GM21423 (cell line): Measurements from ENCODE around the gene LRRC75A.
"Not testable (repeated sequence)": the region's sequence is repeated elsewhere in the genome, so short reads cannot be mapped to it uniquely, and the experiment has no call there.

ENCODE experiments used
- ATAC-seq: cut with Tn5 transposase; IDR thresholded peaks from one replicate; pipeline ENCODE4 v1.9.1; 2021; ENCODE audit warnings: mild to moderate bottlenecking, moderate library complexity; ENCODE audit not compliant: unreplicated experiment

The LRRC75A gene

DNA sequence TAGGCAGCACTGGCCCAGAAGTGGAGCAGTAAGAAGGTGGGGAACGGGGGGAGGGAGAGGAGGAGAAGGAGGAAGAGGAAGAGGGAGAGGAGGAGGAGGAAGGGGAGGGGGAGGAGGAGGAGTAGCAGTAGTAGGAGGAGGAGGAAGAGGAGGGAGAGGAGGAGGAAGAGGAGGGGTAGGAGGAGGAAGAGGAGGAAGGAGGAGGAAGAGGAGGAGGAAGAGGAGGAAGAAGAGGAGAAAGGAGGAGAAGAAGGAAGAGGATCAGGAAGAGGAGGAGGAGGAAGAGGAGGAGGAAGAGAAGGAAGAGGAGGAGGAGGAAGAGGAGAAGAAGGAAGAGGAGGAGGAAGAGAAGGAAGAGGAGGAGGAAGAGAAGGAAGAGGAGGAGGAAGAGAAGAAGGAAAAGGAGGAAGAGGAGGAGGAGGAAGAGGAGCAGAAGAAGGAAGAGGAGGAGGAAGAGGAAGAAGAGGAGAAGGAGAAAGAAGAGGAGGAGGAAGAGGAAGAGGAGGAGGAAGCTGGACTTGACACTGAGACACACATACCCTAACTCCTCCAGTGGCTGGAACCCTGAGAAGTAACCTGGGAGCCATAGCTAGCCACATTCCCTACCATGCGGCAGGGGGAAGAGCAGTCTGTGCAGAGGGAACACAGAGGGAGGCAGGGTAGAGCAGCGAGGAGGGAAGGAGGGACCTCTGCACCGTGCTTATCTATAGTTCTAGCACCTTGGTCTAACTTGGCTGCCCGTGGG lies 35.8 kb downstream of the LRRC75A start:
- ATAC-seq: no peak

DNA sequence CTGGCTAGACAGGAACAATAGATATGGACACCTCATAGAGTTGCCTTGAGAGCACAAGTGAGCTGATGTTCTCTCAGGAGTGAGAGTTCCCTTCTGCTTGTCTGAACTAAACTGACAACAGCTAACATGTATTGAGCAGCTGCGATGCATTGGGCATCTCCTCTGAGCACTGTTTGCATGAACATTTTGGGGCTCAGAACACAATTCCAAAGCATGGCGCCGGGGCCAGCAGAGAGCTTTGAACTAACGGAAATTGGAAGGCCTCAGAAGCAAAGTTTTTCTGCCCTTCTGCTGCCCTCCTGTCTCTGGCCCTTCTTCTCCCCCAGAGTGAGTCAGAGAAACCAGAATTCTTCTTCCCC lies 38.5 kb downstream of the LRRC75A start:
- no peak for ATAC-seq

DNA sequence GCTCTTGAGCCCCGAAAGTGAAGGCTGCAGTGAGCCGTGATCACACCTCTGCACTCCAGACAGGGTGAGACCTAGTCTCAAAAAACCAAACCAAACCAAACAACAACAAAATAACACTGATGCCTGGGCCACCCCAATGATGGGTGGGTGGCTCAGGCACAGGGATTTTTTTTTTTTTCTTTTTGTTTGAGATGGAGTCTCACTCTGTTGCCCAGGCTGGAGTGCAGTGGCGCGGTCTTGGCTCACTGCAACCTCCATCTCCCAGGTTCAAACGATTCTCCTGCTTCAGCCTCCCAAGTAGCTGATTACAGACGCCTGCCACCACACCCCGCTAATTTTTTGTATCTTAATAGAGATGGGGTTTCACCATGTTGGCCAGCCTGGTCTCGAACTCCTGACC lies 39.7 kb downstream of the LRRC75A start:
- ATAC-seq: not testable (repeated sequence)

DNA sequence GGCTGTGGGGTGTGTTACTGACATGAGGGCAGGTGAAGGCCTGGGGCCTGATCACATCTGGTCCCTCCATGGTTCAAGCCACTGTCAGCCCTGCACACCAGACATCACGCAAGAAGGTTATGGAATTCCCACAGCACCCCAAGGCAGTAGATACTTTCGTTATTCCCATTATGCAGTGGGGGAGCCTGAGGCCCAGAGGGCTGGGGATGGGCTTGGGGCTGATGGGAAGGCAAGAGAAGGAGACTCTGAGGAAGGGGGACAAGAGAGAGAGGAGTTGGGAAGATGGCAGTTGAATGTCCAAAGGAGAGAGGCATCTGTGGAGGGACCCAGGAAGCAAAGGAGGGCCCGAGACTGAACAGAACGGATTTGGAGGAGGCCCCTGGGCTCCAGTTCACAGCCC lies 42.0 kb downstream of the LRRC75A start:
- no peak for ATAC-seq

DNA sequence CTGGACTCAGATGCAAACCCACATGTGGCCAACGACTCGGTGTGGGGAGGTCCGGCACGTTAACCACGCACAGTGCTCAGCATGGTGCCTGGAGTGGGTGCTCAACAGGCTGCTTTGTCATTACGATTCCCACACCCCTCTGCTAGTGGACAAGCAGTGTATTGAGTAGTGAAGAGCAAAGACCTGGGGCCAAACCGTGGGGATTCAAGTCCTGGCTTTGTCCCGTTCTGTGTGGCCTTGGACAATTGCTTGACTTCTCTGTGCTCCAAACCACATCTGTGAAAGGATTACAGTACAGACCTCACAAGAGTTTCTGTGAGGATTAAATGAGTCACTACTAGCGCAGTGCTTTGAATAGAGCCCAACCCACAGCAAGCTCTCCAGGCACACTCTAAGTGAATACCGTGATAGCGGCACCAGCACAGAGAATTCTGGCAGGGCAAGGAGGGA lies 42.8 kb downstream of the LRRC75A start:
- no peak for ATAC-seq

DNA sequence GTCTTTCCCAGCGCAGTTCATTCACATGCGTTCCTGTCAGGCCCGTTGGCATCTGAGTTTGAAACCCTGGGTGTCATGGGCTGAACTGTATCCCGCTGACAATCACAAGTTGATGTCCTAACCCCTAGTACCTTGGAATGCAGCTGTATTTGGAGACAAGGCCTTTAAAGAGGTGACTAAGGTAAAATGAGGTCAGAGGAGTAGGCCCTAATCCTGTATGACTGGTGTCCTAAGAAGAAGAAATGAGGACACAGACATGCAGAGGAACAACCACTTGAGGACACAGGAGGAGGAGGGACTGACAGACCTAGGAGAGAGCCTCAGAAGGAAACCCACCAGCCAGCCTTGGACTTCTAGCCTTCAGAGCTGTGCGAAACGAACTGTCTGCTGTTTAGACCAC lies 43.5 kb downstream of the LRRC75A start:
- no peak for ATAC-seq

DNA sequence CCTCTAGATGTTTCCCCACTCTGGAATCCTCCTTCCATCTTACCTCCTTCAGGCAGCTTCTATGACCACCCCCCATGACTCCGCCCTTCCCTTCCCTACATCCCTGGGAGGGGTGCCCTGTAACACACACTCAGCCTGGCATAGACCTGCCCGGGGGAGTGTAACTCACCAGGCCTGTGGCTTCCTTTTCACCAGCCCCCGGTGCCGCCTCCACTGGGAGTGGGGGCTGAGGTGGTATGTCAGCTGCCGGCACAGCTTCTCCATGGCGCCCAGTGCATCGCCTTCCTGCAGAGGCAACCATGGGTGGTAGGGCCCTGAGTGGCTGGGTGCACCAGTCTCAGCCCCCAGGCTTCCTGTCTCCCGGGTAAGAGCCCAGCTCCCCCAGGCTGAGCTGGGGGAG lies 44.3 kb downstream of the LRRC75A start:
- no peak for ATAC-seq

DNA sequence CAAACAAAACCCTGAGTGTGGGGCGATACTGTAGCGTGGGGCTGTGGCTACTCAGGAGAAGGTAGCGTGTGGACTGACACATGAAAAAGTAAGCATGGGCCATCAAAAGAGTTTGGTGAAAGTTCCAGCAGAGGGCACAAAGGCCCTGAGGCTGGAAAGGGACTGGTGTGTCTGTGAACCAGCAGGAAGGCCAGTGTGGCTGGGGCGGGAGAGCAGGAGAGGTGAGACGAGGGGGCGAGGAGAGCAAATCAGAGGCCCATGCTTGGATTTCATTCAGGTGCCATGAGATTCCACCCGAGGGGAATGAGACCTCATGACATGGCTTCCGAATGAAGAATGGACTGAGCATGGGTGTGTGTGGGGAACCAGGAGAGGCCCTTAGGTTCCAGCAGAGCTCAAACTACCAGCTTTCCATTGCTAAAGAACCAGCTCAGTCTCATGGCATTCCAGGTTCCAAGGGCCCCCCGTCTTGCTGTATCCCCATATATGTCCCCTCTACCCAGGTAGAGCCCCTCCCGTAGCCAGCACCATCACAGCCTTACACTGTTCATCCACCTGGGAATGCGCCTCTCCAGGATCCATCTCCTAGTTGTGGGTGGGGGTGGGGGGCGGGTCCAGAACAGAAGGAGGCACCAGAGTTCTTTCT lies 45.5 kb downstream of the LRRC75A start:
- ATAC-seq: no peak

DNA sequence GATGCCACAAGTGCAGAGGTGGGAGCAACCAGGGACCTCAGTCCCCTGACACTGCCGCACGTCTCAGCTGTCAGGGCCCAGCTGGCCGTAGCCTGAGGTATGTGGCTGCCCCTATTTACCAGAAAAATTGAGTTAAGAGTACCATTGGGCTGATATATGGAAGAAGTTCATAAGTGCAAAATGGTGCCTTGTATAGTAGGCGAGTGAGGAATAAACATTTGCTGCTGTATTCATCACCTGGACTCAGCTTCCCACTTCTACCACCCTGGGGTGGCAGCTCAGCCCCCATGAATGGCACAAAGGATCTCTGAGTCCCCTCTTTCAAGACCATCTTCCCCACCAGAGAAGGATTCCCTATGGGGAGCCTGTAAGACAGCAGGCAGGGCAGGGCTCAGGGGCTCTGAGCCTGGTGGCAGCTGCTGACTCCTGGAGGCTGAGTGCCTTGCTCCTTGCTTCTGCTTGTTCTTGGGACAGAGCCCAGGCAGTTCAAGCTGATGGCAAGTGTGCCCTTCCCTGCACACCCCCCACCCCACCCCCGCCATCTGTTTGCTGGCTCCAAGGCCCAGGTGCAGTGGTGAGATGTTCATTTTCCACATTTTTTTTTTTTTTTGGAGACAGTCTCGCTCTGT lies 47.6 kb downstream of the LRRC75A start:
- ATAC-seq: no peak

DNA sequence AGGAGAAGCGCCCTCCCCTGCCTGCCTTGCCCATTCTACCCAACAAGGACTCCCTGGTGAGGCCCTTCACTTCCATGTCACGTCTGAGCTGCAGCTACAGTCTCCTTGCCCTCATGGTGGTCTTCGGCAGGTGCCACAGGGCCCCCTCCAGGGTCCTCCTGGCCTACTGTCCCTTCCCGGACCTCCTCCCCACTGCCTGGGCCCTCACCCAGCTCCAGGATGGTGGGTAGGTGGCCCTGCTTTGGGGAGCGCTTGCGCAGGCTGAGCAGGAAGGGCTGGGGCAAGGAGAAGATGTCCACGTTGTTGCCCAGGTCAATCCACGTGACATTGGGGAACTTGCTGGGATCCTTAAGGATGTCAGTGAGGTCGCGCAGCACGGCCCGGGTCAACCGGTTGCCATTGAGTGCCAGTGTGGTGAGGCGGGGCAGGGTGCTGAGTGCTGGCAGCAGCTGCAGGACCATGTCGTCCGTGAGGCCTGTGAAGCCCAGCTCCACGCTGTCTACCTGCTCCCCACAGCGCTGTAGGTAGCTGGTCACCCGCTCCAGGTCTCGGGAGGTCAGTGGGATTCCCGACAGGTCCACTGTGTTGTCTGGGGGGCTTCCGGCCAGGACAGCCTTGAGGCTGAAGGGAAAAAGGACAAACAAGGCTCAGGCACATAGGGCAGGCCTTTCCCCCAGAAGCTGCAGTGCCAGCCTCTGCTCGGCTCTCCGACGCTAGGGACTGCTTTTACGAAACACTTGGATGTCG lies 48.3 kb downstream of the LRRC75A start:
- ATAC-seq: no peak

DNA sequence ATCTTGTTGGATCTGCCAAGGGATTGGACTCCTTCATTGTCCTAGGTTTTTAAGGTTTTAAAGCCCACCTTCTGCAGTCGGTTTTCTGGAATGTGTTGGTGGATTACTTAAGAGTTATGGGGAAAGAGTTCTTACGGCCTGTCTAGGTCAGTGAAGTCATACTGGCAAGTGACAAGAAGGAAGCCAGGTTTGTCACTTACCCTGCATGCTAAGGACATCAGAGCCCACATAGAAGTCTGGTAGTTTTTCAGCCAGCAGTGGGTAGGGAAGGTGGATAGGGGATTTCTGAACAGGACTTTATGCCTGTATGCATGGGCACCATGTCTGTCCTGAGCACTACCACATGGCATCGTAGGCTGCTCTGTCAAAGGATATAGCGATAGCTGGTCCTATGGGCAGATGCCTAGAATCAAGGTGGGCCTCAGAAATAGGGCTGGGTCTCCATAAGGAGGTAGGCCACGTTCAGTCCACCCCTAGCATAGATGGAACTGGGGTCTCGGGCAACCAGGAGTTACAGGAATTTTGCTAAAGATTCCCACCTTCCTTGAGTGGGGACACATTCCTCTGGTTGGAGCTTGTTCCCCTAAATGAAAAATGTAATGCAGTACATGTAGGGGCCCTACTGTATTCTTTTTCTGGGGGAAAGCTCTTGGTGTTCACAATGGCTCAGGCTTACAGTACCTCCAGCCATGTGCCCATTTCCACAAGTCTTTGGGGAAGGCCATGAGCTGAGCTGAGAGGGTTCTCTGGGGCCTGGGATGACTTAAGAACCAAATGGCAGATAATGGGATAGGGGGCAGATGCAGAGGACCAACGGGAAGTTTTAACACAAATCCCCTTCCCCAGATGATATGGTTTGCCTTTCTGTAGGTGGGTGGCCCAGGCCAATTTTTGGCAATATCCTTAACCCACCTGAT lies 49.1 kb downstream of the LRRC75A start:
- ATAC-seq: no peak

DNA sequence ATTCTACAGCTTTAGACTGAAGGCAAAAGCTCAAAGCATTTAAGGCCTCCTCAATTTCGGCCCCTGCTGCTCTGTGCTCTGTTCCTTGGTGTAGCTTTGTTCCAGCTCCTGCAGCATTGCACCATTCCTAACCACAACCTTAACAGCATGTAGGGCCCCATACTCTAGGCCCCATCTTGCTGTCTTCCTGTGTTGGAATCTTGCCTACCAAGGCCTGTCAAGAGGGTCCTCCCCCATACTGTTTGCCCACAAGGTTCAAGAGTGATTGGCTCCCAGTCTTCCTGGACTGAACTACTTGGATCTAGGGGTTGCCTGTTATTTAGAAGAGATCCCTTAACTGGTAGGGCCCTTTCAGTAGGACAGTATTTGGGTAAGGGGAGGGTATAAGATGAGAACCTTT lies 49.9 kb downstream of the LRRC75A start:
- ATAC-seq: no peak

DNA sequence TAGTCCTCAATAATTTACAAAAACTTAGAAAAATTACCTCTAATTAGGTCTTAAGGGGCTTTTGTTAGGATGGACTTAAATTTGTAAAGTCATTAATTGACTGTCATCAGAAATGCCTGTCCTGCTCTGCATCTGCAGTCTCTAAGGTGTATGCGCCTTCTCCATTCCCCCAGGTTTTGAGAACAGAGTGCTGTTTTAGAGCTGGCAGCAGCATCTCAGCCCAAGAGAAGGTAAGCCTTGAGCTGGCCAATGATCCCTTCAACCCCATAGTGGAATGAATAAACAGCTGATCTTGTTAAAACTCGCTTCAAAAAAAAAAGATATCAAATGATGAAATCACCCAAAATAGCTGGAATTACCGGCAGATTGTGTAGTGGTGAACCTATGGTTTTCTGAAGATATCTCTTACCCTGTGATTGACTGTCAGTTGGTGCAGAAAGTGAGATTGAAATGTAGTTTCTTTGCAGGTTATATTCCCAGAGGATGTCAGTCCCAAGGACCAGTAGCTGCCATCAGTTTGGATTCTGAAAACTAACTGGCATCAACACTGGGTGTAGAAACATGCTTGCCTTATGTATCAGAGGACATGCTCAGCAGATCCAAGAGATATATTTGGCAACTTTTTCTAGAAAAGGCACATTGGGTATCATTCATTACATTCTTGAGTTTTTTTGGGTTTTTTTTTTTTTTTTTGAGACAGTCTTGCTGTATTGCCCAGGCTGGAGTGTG lies 50.9 kb downstream of the LRRC75A start:
- no peak for ATAC-seq

DNA sequence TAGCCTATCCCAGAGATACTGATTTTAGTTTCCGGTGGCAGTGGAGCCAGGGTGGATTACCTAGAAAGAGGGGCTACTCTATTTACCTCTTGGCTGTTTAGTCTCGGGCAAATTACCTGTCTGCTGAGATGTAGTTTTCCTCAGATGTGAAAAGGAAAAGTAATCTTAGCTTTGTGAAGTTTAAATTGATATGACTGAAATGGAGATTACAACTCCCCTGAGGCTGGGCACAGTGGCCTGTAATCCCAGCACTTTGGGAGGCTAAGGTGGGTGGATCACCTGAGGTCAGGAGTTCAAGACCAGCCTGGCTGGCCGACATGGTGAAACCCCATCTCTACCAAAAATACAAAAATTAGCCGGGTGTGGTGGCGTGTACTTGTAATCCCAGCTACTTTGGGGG lies 51.6 kb downstream of the LRRC75A start:
- ATAC-seq: not testable (repeated sequence)

DNA sequence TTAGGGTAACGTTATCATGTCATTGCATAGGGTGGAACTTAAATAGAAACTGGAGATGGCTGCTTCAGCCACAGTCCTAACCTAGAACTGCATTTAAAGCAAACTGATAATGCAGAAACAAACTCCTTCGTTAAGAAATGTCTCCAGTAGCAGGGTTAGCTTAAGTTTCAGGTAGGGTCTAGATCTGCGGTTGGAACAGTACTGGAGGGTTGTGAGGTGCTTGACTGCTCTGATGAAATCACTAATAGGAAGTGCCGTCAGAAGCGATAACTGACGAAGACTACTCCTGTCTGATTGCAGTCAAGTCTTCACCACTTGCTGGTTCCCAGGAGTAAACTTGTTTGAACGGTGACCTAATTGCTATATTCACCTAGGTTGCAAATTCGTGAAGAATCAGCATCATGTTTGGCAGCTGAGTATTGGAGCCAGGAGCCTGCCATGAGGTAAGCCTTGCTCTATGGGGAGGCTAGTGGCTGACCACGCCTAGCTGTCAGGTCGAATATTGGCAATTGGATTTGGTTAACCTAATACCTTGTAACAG lies 52.1 kb downstream of the LRRC75A start:
- ATAC-seq: no peak

DNA sequence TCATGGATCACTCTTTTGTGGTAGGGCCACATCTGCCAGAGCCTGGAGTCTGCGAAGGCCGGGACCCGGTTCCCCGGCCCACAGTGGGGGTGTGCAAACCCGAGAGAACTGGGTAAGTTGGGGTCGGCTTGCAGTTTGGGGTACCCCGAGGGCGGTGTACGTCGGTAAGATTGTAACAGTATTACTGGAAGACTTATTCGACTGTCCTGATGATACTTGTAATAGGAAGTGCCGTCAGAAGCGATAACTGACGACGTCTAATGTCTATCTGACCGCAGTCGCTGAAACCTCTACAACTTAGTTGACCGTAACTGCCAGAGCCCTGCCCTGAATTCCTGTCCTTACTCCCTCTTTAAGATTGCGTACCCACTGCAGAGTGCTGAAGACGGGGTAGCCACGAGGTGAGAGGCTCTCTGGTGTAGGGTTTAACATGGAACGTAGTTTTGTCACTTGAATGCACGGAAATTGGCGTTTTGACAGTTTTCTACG lies 52.6 kb downstream of the LRRC75A start:
- ATAC-seq: no peak

DNA sequence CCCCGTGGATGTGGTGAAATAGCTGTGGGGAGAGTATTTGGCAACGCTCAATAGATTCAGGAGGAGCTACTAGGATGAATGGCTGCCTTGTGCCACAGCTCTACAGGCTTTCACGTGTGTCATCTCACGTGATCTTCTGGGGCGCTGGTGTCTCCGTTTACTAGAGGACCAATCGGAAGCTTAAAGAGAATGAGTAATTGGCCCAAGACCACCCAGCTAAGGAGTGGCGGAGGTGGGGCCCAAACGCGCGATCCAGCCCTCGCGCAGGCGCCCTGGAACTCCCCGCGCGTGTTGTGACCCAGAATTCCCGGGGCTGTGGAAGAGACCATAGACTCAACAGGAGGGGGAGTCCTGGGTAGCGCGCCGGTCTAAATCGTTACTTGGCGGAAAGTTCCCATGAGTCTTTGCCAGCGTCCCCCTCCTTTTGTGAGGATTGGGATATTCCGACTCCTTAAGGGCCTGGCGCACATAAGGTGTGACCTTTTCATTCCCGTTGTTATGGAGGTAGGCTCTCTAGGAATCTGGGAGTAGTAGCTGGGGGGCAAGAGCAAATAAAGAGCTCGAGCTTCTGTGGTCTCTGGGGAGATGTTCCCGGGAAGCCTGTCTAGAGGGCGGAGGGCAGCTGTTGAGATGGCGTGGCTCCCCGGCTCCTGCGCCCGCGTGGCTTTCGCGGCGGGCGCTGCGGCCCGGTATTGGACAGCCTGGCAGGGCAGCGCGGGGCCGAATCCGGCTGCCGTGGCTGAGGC lies 53.3 kb downstream of the LRRC75A start:
- peak; percentile 77 for ATAC-seq

DNA sequence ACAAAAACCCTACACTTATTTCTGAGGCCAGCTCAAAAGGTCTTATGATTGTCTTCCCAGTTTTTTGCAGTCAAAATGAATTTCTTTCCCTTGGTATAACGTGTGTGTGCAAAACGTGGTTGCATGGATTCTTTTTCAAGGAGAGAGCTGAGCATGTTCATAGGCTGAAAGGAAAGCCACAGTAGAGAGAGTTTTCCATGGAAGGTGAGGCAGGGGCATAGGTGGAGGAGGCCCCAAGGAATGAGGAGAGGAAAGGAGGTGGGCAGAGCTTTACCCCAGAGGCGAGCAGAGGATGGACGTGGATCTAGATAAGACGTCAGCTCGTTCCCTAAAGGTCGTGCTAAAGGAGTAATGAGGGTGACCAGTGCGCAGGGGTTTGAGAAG lies 53.8 kb downstream of the LRRC75A start:
- peak; percentile 13 for ATAC-seq

DNA sequence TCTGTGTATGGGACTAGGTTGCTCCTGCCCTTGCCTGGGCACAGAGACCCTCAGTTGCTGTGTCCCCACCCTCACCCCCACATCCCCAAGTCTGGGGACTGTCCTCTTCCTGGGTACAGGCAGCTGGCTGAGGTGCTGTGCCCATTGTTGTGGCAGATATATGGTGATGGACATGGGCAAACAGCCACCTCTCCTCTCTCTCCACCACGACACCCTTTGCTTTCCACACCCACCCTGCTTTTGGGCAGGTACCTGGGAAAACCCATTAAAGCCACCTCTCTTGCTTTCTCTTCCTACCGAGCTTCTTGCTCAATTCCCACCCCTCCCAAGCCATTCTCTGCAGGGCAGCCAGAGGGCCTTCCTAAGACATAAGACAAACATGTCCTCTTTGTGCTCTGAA lies 54.9 kb downstream of the LRRC75A start:
- ATAC-seq: no peak
